HepG2 (cell line): ENCODE results near the gene VEGFA. TPM values are rescaled to one million over a fixed set of nuclear protein-coding genes. Genes with fewer than 3 reads are reported as not detected.

ENCODE experiments used
- AHDC1 ChIP-seq: sonication (generic); formaldehyde crosslinking; IDR thresholded peaks from 2 replicates; pipeline ENCODE4 v1.5.1; 2020; ENCODE audit warnings: mild to moderate bottlenecking, missing genetic modification reagents, borderline replicate concordance
- ARID3A ChIP-seq: IDR thresholded peaks from 2 replicates; pipeline ENCODE4 v1.6.1; 2012; ENCODE audit warnings: low read depth, low read length, improper control_type of control experiment
- CBX2 ChIP-seq, 2 experiments: fragments of 200-600 bp in 1 of 2; sonication (generic); formaldehyde crosslinking in 1 of 2; IDR thresholded peaks; 2 replicates each; pipeline versions ENCODE4 v1.7.0 to v1.8.1; 2018 to 2022; ENCODE audit warnings: low read depth in 2 of 2, low read length in 1 of 2, mild to moderate bottlenecking in 1 of 2, missing genetic modification reagents in 1 of 2
- ELF3 ChIP-seq: IDR thresholded peaks from 2 replicates; pipeline ENCODE4 v1.6.1; 2016; ENCODE audit warnings: missing genetic modification reagents, missing compliant biosample characterization
- FOXA3 ChIP-seq: IDR thresholded peaks from 2 replicates; pipeline ENCODE4 v1.6.1; 2016; ENCODE audit warnings: missing genetic modification reagents, missing compliant biosample characterization
- KDM2A ChIP-seq: sonication (generic); formaldehyde crosslinking; IDR thresholded peaks from 2 replicates; pipeline ENCODE4 v1.4.0; 2020; ENCODE audit warnings: low read depth, missing genetic modification reagents, borderline replicate concordance
- PATZ1 ChIP-seq: sonication (generic); formaldehyde crosslinking; IDR thresholded peaks from 2 replicates; pipeline ENCODE4 v1.4.0; 2020; ENCODE audit warnings: missing genetic modification reagents
- SAP130 ChIP-seq: IDR thresholded peaks from 2 replicates; pipeline ENCODE4 v1.6.1; 2016; ENCODE audit warnings: low read depth
- TBX3 ChIP-seq: fragments of 450-650 bp; IDR thresholded peaks from 2 replicates; pipeline ENCODE4 v1.6.1; 2017; ENCODE audit warnings: antibody characterized with exemption, mild to moderate bottlenecking, inconsistent platforms, borderline replicate concordance
- TFE3 ChIP-seq: IDR thresholded peaks from 2 replicates; pipeline ENCODE4 v1.6.1; 2016
- YEATS2 ChIP-seq: sonication (generic); formaldehyde crosslinking; IDR thresholded peaks from 2 replicates; pipeline ENCODE4 v1.4.0; 2020; ENCODE audit warnings: missing genetic modification reagents, borderline replicate concordance
- ZBTB42 ChIP-seq: sonication (generic); formaldehyde crosslinking; IDR thresholded peaks from 2 replicates; pipeline ENCODE4 v1.5.0; 2020; ENCODE audit warnings: mild to moderate bottlenecking, missing genetic modification reagents
- ZMAT5 ChIP-seq: sonication (generic); formaldehyde crosslinking; IDR thresholded peaks from 2 replicates; pipeline ENCODE4 v1.5.0; 2020; ENCODE audit warnings: mild to moderate bottlenecking, low read depth, missing genetic modification reagents, borderline replicate concordance
- ZNF383 ChIP-seq: sonication (generic); formaldehyde crosslinking; IDR thresholded peaks from 2 replicates; pipeline ENCODE4 v1.4.0; 2020; ENCODE audit warnings: missing genetic modification reagents, mild to moderate bottlenecking, borderline replicate concordance
- polyA plus RNA-seq, 8 experiments: library from polyadenylated mRNA; depleted of rRNA in 3 of 8; stranded (reverse) in 7 of 8; unstranded in 1 of 8; fragments of >200 nt; fragmentation: Illumina TruSeq in 4 of 8; extraction: Trizol in 4 of 8; gene quantifications; 2 replicates each; pipeline versions ENCODE4 v1.2.1 to v1.2.3, GENCODE V29; 2011 to 2016; ENCODE audit warnings: low read depth in 4 of 8, missing spikeins in 1 of 8, mixed read lengths in 1 of 8; ENCODE audit not compliant: insufficient read depth in 1 of 8
- total RNA-seq, 5 experiments: library from RNA; depleted of rRNA; stranded (reverse); fragments of >200 nt; fragmentation: Illumina TruSeq; extraction: Trizol; gene quantifications; 2 replicates each; pipeline ENCODE4 v1.2.3, GENCODE V29; 2016; ENCODE audit warnings: low read depth in 1 of 5

Gene VEGFA
- total and polyA plus RNA-seq, 2 of the 13 experiments (the other 11 are each of a cell fraction or from before 2014, with no cell fraction given) = 68.1 to 629 TPM

- 0 out of 2 replicates have a peak, but pooled peaks have one; percentile 30 for TF ChIP-seq AHDC1 (CRISPR knock-in tag)
- TF ChIP-seq ZNF383 (CRISPR knock-in tag) = no peak
- peak; percentile 55; the same call in 1 of the 2 replicates for TF ChIP-seq ELF3 (CRISPR knock-in tag)
- TF ChIP-seq KDM2A (CRISPR knock-in tag) = peak; percentile 46; the same call in 1 of the 2 replicates
- no peak for TF ChIP-seq TBX3
- TF ChIP-seq ARID3A = no peak
- no peak for TF ChIP-seq YEATS2
- TF ChIP-seq SAP130 (CRISPR knock-in tag) = peak; percentile 83
- no peak for TF ChIP-seq CBX2 (IDR thresholded peaks at IDR 0.05; ENCODE audit: low read depth, low read length)
- TF ChIP-seq CBX2 (CRISPR knock-in tag; IDR thresholded peaks at IDR 0.05; ENCODE audit: low read depth) = 0 out of 2 replicates have a peak, but pooled peaks have one; percentile 63
- no peak for TF ChIP-seq ZBTB42
- TF ChIP-seq ZMAT5 (CRISPR knock-in tag) = no peak
- TF ChIP-seq FOXA3 (CRISPR knock-in tag) = peak; percentile 36; the same call in 1 of the 2 replicates
- peak; percentile 82 for TF ChIP-seq PATZ1 (CRISPR knock-in tag)
- TF ChIP-seq TFE3 (CRISPR knock-in tag) = 0 out of 2 replicates have a peak, but pooled peaks have one; percentile 13
Observed at GRCh38 chr6:43767553-43768505, 2.2 kb upstream of the VEGFA start (continued).
